ENCODE measurements around the gene NHEJ1. TPM values are rescaled to one million over a fixed set of nuclear protein-coding genes. Genes with fewer than 3 reads are reported as not detected.

The NHEJ1 gene
- total and polyA plus RNA-seq, 2 of the 13 experiments (the other 11 are each of a cell fraction or from before 2014, with no cell fraction given) = 30.0 to 30.7 TPM

- no peak for TF ChIP-seq ZKSCAN5 (CRISPR knock-in tag; IDR thresholded peaks at IDR 0.05)
- TF ChIP-seq EP300 (IDR thresholded peaks at IDR 0.05; ENCODE audit: low read depth in 2 of 2, low read length in 2 of 2) = peak in 1 of 2 experiments; percentile 76; a peak in 3 of 4 replicates
- peak; percentile 56 for TF ChIP-seq EP300 (CRISPR knock-in tag; IDR thresholded peaks at IDR 0.05; ENCODE audit: borderline replicate concordance)
- no peak for TF ChIP-seq EEA1 (CRISPR knock-in tag; IDR thresholded peaks at IDR 0.05; ENCODE audit: borderline replicate concordance)
- 0 out of 2 replicates have a peak, but pooled peaks have one; percentile 34 for TF ChIP-seq MZF1 (CRISPR knock-in tag; IDR thresholded peaks at IDR 0.05; ENCODE audit: borderline replicate concordance)
- TF ChIP-seq ZBTB3 (CRISPR knock-in tag; IDR thresholded peaks at IDR 0.05; ENCODE audit: borderline replicate concordance, low read depth) = 0 out of 2 replicates have a peak, but pooled peaks have one; percentile 44
- TF ChIP-seq DNMT1 (CRISPR knock-in tag; IDR thresholded peaks at IDR 0.05) = no peak
- no peak for TF ChIP-seq ZNF30 (CRISPR knock-in tag; IDR thresholded peaks at IDR 0.05)
- TF ChIP-seq DRAP1 (CRISPR knock-in tag; IDR thresholded peaks at IDR 0.05) = no peak; the same call in 1 of the 2 replicates
- peak; percentile 81 for TF ChIP-seq RARA (CRISPR knock-in tag; IDR thresholded peaks at IDR 0.05)
- TF ChIP-seq ZBTB39 (CRISPR knock-in tag; IDR thresholded peaks at IDR 0.05) = peak; percentile 46; the same call in 1 of the 2 replicates
- peak; percentile 63 for TF ChIP-seq ZNF501 (CRISPR knock-in tag; IDR thresholded peaks at IDR 0.05)
- TF ChIP-seq ZFP1 (CRISPR knock-in tag; IDR thresholded peaks at IDR 0.05) = peak; percentile 83; the same call in 1 of the 2 replicates
- TF ChIP-seq SP4 (CRISPR knock-in tag; IDR thresholded peaks at IDR 0.05) = peak; percentile 81
- TF ChIP-seq, protein P1, sequence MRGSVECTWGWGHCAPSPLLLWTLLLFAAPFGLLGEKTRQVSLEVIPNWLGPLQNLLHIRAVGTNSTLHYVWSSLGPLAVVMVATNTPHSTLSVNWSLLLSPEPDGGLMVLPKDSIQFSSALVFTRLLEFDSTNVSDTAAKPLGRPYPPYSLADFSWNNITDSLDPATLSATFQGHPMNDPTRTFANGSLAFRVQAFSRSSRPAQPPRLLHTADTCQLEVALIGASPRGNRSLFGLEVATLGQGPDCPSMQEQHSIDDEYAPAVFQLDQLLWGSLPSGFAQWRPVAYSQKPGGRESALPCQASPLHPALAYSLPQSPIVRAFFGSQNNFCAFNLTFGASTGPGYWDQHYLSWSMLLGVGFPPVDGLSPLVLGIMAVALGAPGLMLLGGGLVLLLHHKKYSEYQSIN (CRISPR knock-in tag; IDR thresholded peaks at IDR 0.05; ENCODE audit: borderline replicate concordance) = no peak
- TF ChIP-seq ZZZ3 (CRISPR knock-in tag; IDR thresholded peaks at IDR 0.05; ENCODE audit: borderline replicate concordance) = no peak
- TF ChIP-seq, protein P2, sequence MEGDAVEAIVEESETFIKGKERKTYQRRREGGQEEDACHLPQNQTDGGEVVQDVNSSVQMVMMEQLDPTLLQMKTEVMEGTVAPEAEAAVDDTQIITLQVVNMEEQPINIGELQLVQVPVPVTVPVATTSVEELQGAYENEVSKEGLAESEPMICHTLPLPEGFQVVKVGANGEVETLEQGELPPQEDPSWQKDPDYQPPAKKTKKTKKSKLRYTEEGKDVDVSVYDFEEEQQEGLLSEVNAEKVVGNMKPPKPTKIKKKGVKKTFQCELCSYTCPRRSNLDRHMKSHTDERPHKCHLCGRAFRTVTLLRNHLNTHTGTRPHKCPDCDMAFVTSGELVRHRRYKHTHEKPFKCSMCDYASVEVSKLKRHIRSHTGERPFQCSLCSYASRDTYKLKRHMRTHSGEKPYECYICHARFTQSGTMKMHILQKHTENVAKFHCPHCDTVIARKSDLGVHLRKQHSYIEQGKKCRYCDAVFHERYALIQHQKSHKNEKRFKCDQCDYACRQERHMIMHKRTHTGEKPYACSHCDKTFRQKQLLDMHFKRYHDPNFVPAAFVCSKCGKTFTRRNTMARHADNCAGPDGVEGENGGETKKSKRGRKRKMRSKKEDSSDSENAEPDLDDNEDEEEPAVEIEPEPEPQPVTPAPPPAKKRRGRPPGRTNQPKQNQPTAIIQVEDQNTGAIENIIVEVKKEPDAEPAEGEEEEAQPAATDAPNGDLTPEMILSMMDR (CRISPR knock-in tag; IDR thresholded peaks at IDR 0.05) = no peak
- TF ChIP-seq PRMT3 (CRISPR knock-in tag; IDR thresholded peaks at IDR 0.05; ENCODE audit: borderline replicate concordance, low read depth) = no peak
- TF ChIP-seq, protein P3, sequence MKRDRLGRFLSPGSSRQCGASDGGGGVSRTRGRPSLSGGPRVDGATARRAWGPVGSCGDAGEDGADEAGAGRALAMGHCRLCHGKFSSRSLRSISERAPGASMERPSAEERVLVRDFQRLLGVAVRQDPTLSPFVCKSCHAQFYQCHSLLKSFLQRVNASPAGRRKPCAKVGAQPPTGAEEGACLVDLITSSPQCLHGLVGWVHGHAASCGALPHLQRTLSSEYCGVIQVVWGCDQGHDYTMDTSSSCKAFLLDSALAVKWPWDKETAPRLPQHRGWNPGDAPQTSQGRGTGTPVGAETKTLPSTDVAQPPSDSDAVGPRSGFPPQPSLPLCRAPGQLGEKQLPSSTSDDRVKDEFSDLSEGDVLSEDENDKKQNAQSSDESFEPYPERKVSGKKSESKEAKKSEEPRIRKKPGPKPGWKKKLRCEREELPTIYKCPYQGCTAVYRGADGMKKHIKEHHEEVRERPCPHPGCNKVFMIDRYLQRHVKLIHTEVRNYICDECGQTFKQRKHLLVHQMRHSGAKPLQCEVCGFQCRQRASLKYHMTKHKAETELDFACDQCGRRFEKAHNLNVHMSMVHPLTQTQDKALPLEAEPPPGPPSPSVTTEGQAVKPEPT (CRISPR knock-in tag; IDR thresholded peaks at IDR 0.05; ENCODE audit: low read depth) = no peak
- TF ChIP-seq ZNF205 (CRISPR knock-in tag; IDR thresholded peaks at IDR 0.05) = no peak; the same call in 1 of the 2 replicates
- 0 out of 2 replicates have a peak, but pooled peaks have one; percentile 6 for TF ChIP-seq NR0B2 (CRISPR knock-in tag; IDR thresholded peaks at IDR 0.05)
Observed at GRCh38 chr2:219207884-219208740, 47.5 kb upstream of the NHEJ1 start (continued).

Data from HepG2 (cell line).